Measurements from ENCODE around the gene PGA3.
"Not testable (repeated sequence)": the region's sequence is repeated elsewhere in the genome, so short reads cannot be mapped to it uniquely, and the experiment has no call there.

The PGA3 gene

DNA sequence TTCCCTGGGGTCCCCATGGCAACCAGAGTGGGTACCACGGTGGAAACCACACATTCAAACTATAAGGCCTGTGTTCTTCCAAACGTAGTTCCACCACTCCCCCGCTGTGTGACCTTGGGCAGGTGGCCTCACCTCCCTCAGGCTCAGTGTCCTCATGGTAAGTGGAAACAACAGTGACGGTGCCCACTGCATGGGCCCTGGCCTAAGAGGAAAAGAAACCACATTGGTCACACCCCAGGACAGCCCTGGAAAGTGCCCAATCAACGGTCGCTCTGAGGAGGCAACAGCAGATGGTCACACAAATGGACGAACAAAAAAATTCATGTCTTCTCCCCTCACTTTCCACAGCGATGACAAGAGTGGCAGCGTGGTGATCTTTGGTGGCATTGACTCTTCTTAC is 44.8 kb downstream of the PGA3 start:
- not testable (repeated sequence) for DNase-seq

GRCh38 chr11:61249201-61249600 is 45.9 kb downstream of the PGA3 start:
- not testable (repeated sequence) for DNase-seq

GRCh38 chr11:61250796-61251765 is 47.8 kb downstream of the PGA3 start:
- not testable (repeated sequence) for DNase-seq

DNA sequence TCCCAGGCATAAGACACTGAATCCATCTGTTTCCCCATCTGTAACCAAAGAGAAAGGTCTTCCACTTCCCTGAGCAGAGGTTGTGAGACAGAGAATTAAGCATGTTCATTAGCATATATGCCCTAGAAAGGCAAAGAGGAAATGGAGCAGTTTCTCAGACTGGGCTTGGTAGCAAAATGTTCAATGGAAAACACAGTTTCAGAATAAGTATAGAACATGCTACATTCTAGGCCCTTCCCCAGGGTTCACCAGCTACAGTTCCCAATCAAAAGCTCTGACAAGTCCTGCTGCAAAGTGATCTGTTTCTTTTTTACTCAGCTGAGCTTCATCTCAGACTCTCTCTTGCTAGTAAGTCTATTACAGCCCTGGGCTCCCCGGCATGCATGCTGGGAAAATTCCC is 49.0 kb downstream of the PGA3 start:
- not testable (repeated sequence) for DNase-seq

GRCh38 chr11:61254403-61255025 is 51.2 kb downstream of the PGA3 start:
- peak in 37 of 51 donors; percentile 2 to 69 (median 23) for DNase-seq

- DNase-seq, result no peak
Observed at GRCh38 chr11:61256710-61257482, 53.6 kb downstream of the PGA3 start.

GRCh38 chr11:61258546-61258945 is 55.2 kb downstream of the PGA3 start:
- DNase-seq, result no peak

DNA sequence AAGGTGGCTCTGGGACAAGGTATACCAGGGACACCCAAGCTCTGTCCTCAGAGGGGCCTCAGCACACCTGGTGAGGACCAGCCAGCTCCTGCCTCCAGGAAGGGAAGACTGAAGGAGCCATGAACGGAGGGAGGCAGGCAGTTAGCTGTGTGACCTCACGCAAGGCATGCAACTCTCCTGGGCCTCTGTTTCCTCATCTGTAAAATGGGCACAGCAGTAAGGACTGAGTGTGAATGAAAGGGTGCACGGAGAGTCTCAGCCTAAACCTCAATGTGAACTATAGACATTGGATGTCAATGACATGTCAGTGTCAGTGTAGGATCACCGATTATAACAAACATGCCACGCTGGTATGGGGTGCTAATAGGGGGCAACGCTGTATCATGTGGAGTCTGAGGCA is 56.0 kb downstream of the PGA3 start:
- DNase-seq, result no peak

Measured in hypothalamus (tissue), 51 donors.